HG03280 (cell line): Measurements from ENCODE around the gene GLOD5.

ENCODE experiments used
- ATAC-seq: cut with Tn5 transposase; IDR thresholded peaks from one replicate; pipeline ENCODE4 v1.9.1; 2021; ENCODE audit warnings: mild to moderate bottlenecking, moderate library complexity; ENCODE audit not compliant: unreplicated experiment

Gene GLOD5

GRCh38 chrX:48753708-48754228 lies 7.8 kb upstream of the GLOD5 start:
- no peak for ATAC-seq

- no peak for ATAC-seq
These were observed 7.3 kb upstream of the GLOD5 start for GRCh38 chrX:48754238-48754637.

- no peak for ATAC-seq
These were observed 7.7 kb downstream of the GLOD5 start for GRCh38 chrX:48769230-48769629.

DNA sequence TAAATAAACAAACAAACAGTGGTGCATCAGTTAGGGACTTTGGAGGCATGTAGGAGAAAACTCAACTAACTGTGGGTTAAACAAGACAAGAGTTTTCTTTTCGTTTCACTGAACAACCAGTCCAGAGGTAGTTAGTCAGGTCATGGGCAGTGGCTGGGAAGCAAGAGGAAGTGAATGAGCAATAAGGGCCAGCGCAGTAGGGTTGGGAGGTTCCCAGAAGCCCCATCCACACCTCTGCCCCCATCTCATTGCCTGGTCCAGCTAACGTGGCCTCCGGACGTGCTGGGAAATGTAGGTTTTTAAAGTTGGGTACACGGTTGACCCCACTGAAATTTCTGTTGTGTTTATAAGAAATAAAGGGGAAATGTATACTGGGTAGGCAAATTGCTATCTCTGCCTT lies 8.7 kb downstream of the GLOD5 start:
- no peak for ATAC-seq

DNA sequence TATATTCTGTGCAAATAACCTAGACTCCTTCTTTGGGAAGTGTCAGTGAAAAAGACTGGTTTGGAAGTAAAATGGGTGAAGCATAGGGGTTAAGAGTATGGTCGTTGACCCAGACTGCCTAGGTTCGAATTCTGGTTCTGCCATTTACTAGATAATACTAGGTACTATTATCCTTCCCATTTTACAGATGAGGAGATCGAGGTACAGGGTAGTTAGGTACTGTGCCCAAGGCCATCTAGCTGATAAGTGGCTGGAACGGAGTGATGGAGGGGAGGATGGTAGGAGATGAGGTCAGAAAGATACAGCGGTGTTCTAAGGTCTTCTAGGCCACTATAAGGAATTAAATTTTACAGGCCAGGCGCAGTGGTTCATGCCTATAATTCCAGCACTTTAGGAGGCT lies 11.1 kb downstream of the GLOD5 start:
- ATAC-seq, result no peak

- no peak for ATAC-seq
These were observed 15.4 kb downstream of the GLOD5 start for GRCh38 chrX:48776818-48777439.

GRCh38 chrX:48779399-48779798 lies 17.9 kb downstream of the GLOD5 start:
- no peak for ATAC-seq

DNA sequence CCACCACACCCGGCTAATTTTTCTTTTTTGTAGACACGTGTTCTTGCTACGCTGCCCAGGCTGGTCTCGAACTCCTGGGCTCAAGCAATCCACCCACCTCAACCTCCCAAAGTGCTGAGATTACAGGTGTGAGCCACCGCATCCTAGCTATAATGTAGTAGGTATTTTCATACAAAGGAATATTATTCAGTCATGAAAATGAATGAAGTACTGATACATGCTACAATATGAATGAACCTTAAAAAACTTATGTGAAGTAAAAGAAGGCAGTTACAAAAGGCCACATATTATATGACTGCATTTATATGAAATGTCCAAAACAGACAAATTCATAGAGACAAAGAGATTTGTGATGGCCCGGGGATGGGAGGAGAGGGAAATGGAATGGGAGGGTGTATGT lies 20.2 kb downstream of the GLOD5 start:
- ATAC-seq, result no peak

DNA sequence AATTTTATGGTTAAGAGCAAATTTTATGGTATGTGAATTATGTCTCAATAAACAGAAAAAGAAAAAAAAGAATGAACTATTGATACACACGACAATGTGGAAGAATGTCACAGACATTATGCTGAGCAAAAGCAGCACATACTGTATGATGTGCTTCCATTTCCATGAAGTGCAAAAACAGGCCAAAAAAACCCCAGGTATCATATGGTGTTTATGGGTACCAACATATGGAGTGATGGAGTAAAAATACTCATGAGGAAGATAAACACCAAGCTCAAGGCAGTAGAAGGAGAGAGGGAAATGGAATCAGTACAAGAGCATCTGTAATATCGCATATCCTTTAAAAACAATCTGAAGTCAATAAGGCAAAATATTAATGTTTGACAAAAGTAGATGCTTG lies 20.7 kb downstream of the GLOD5 start:
- ATAC-seq, result no peak

GRCh38 chrX:48782795-48783194 lies 21.2 kb downstream of the GLOD5 start:
- ATAC-seq, result no peak

DNA sequence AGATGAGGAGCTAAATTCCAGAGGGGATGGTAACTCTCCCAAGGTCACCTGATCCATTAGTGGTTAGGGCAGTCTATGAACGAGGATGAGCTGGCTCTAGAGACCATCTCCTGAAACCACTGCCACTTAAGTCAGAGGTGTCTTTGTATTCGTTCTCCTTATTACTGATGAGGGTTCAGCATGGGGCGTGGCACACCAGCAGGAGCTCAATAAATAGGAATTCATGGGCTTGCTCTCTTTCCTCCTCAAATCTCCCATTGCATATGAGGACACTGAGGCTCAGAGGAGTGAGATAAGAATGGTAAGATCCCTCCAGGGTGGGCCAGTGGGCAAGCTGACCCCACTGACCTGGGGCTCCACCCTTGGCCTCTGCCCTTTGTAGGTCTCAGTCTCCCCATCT lies 23.2 kb downstream of the GLOD5 start:
- no peak for ATAC-seq

- no peak for ATAC-seq
These were observed 23.6 kb downstream of the GLOD5 start for GRCh38 chrX:48785186-48785539.

- no peak for ATAC-seq
These were observed 24.1 kb downstream of the GLOD5 start for GRCh38 chrX:48785540-48786214.

- no peak for ATAC-seq
These were observed 24.8 kb downstream of the GLOD5 start, which contains the start of gene GATA1 for GRCh38 chrX:48786341-48786800. Gene GATA1 (plus strand): TSS chrX:48786590. CDS start chrX:48791110, 4,520 bp downstream.

GRCh38 chrX:48786825-48787504 lies 25.4 kb downstream of the GLOD5 start:
- ATAC-seq, result no peak

DNA sequence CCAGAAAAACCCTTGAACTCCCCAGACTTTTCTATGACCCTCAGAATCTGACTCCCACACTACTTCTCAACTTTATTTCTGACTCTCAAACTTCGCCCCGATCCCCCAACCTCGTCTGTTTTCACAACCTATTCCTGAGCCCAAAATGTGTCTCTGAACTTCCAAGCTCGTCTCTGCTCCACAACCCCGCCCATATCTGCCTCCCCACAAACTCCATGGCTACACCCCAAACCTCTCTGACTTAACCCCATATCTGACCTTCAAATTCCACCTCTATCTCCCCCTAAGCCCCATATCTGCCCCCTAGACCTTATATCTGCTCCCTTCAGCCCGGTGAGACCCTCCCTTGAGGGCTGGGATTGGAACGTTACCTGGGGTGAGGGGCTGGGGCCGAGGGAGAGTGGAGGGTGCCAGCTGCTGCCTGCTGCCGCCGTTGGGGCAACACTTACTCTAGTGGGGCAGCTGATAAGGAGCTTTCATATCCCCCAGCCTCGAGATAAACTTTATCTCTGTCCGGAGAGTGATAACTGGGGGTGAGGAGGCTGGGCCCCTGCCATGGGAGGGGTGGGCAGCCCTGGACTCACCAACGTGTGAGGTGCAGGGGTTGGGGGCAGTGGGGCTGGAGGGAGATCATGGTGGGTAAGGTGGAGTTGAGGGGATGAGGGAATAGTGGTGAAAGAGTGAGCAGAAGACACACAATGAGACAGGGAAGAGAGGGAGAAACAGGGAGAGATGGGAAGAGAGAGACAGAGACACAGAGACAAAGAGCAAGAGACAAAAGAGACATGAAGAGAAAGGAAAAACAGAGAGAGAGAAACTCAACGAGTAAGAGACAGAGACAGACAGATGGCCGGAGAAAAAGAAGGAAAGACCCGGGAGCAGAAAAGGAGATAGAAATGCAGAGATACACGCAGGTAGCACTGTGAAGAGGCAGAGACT lies 26.2 kb downstream of the GLOD5 start:
- no peak for ATAC-seq

GRCh38 chrX:48789366-48790220 lies 28.0 kb downstream of the GLOD5 start:
- no peak for ATAC-seq

DNA sequence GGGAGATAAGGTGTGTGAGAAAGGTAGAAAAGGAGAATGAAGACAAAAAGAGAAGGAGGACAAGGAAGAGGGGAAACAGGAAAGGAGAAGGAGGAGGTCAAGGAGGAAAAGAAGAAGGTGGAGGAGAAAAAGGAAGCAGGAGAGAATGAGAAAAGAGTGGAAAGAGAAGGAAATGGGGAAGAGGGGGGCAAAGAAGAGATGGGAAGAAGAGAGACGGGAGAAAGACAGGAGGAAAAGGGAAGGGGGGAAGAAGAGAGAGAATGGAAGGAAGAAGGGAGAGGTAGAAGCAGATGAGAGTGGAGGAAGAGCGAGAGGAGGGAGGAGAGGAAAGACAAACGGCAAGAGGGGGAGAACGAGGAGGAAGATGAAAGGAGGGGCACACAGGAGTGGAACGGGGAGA lies 28.9 kb downstream of the GLOD5 start:
- no peak for ATAC-seq

DNA sequence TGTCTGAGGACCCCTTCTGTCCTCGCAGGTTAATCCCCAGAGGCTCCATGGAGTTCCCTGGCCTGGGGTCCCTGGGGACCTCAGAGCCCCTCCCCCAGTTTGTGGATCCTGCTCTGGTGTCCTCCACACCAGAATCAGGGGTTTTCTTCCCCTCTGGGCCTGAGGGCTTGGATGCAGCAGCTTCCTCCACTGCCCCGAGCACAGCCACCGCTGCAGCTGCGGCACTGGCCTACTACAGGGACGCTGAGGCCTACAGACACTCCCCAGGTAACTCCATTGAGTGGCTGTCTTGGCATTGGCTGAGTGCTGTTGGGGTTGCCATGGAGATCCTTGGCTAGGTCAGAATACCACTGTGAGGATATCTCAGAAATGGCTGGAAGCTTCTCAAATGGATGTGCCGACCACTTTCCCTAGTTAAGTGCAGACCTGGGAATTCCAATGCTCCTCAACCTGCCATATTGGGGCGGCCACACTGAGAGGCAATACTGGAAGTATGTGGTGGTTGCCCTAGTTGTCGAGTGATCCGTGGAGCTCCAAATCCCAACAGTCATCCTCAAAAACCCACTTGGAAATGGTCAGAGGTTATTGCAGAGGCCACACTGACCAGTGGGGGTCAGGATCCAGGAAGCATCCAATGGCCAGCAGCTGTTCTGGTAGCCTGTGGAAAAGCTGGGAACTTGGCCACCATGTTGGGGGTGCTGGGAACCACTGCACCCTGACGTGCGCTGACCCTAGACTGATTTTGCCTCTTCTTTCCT lies 29.7 kb downstream of the GLOD5 start:
- no peak for ATAC-seq
